Type B pancreatic cell (in vitro differentiated cells): ENCODE data around the gene FAM228A. TPM values are rescaled to one million over a fixed set of nuclear protein-coding genes. Genes with fewer than 3 reads are reported as not detected.

ENCODE experiments used
- DNase-seq: peaks from one replicate; pipeline ENCODE4 v3.0.0; 2021; ENCODE audit warnings: mixed read lengths; ENCODE audit not compliant: unreplicated experiment; ENCODE audit errors: extremely low spot score
- H3K27ac Mint-ChIP-seq: 2 replicates; pipeline ENCODE4 v1.8.0; 2021; ENCODE audit warnings: mild to moderate bottlenecking, mixed read lengths
- H3K27me3 Mint-ChIP-seq: 2 replicates; pipeline ENCODE4 v1.8.0; 2021; ENCODE audit warnings: mixed read lengths
- H3K36me3 Mint-ChIP-seq: 2 replicates; pipeline ENCODE4 v1.8.0; 2021; ENCODE audit warnings: mixed read lengths
- H3K4me1 Mint-ChIP-seq: one replicate; pipeline ENCODE4 v1.8.0; 2021; ENCODE audit warnings: mixed read lengths; ENCODE audit not compliant: unreplicated experiment
- H3K4me3 Mint-ChIP-seq: 2 replicates; pipeline ENCODE4 v1.8.0; 2021; ENCODE audit warnings: mild to moderate bottlenecking, mixed read lengths
- H3K9me3 Mint-ChIP-seq: 2 replicates; pipeline ENCODE4 v1.8.0; 2021; ENCODE audit warnings: mixed read lengths
- total RNA-seq: library from RNA; stranded (reverse); gene quantifications from 2 replicates; pipeline ENCODE4 v1.2.1, GENCODE V29; 2021; ENCODE audit warnings: low replicate concordance
- TF ChIP-seq, protein P1 (sequence below): fragments of 200-600 bp; sonication (generic); conservative IDR thresholded peaks from 2 replicates; pipeline ENCODE4 v1.5.0; 2021; ENCODE audit warnings: antibody characterized with exemption, mild to moderate bottlenecking

FAM228A gene
- total RNA-seq, 1 donor from 2014 or later: not detected

DNA sequence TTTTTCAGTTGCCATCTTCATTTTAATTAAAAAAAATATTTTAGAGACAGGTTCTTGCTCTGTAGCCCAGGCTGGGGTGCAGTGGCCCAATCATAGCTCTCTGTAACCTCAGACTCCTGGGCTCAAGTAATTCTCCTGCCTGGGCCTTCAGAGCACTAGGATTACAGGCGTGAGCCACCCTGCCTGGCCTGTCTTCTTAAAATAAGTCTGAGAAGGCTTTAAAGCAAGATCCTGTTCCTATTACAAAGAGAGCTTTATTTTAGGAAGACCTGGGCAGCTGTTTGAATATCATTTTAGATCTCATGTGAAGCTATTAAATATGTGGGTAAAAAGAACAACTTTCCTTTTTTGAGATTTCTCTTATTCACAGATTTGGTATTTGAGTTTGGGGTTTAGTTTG lies 1.5 kb downstream of the FAM228A start:
- Mint-ChIP-seq H3K4me3 (no peak overlapping the region), H3K27ac (no peak overlapping the region), H3K36me3 (no peaks in the 10 kb centered on the region), H3K4me1 (no peaks in the 10 kb centered on the region), H3K9me3 (peaks cover 9% of the 10 kb centered on the region), H3K27me3 (no peaks in the 10 kb centered on the region)
- TF ChIP-seq, protein P1, sequence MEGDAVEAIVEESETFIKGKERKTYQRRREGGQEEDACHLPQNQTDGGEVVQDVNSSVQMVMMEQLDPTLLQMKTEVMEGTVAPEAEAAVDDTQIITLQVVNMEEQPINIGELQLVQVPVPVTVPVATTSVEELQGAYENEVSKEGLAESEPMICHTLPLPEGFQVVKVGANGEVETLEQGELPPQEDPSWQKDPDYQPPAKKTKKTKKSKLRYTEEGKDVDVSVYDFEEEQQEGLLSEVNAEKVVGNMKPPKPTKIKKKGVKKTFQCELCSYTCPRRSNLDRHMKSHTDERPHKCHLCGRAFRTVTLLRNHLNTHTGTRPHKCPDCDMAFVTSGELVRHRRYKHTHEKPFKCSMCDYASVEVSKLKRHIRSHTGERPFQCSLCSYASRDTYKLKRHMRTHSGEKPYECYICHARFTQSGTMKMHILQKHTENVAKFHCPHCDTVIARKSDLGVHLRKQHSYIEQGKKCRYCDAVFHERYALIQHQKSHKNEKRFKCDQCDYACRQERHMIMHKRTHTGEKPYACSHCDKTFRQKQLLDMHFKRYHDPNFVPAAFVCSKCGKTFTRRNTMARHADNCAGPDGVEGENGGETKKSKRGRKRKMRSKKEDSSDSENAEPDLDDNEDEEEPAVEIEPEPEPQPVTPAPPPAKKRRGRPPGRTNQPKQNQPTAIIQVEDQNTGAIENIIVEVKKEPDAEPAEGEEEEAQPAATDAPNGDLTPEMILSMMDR: no peak
- DNase-seq: no peak

DNA sequence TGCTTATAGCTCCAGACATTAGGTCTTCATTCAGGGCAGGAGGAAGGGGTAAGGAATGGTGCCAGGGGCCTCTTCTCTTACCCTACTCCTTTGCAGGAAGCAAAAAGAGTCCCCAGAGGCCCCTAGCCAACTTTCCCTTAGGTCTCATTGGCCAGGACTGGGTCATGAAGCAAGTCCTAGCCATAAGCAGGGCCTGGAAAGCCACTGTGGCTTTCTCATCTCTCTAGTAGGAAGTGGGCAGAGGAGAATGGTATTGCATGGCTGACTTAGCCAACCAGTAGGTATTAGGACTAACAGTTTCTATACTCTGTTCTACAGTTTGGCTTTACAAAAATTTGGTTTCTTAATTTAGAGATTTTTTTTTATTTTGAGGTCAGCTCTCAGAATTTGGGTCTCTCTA lies 4.8 kb downstream of the FAM228A start:
- Mint-ChIP-seq H3K27ac (no peak overlapping the region), H3K27me3 (no peaks in the 10 kb centered on the region), H3K4me3 (no peak overlapping the region), H3K36me3 (no peaks in the 10 kb centered on the region), H3K4me1 (no peaks in the 10 kb centered on the region), H3K9me3 (no peaks in the 10 kb centered on the region)
- DNase-seq: no peak
- TF ChIP-seq, protein P1: no peak

DNA sequence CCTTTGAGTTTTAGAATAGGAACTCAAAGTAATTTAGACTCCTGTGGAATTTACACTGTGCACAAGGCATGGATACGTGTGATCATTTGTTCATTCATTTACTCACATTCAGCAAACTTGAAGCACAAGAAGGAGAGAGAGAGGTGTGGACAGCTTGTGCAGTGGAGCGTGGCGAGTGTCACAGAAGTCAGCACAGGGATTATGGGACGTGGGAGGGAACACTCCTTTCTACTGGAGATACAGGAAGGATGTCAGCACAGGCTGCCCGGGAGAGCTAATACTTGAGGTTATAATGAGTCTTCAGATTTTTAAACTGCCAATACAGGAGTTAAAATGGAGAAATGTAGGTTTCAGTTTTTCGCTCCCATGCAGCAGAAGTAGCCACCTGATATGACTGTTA lies 7.0 kb downstream of the FAM228A start:
- Mint-ChIP-seq H3K4me1 (no peaks in the 10 kb centered on the region), H3K27ac (no peak overlapping the region), H3K9me3 (peaks cover under 1% of the 10 kb centered on the region), H3K4me3 (no peak overlapping the region), H3K36me3 (no peaks in the 10 kb centered on the region), H3K27me3 (no peaks in the 10 kb centered on the region)
- TF ChIP-seq, protein P1: no peak
- DNase-seq: no peak

DNA sequence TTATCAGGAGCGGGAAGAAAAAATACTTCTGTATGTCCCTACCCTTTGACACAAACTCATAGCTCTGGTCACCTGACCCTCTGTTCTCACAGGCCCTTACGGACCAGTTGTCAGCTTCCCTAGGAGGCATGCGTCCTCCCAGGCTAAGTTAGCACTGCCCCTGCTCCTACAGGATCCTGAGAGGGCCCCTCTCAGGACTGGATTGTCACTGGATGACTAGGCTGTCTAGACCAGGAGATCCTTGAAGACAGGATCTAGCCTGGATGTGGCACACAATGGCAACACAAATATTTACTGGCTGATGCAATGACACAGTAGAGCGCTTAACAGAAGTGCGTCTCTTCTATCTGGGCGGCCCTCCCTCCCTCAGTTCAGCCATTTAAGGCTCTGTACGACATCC lies 7.7 kb downstream of the FAM228A start:
- no peaks in the 10 kb centered on the region for H3K27me3 Mint-ChIP-seq

DNA sequence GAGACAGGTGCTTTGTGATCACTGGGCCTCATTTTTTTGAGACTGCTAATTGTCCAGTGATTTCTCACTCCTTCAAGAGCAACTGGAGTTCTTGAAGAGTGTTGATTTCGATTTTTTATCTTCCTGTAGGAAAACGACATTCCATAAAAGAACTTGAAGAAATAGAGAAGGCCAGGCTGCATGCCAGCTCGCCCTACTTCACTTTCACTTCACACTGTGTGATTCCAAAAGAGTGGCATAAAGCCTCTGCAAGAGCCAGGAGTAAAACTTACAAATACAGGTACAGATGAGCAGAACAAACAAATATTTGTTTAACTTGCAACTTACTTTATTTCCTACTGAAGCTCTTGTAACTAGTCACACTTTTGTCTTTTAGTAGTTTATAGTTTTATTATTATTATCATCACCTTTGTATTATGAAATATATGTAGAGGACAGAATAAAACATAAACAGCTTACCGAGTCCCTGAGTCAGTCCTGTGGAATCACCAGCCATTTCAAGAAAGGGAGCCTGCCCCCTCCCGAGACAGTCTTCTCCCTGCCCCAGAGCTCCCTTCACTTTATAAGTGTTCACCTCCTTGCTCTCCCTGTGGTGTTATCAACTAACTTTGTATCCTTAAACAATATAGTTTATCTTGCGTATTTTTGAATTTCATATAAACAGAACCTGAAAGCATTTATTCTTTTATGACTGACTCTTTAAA lies 8.7 kb downstream of the FAM228A start:
- no peaks in the 10 kb centered on the region for H3K36me3 Mint-ChIP-seq
- no peaks in the 10 kb centered on the region for H3K4me1 Mint-ChIP-seq
- H3K9me3 Mint-ChIP-seq: peaks cover 7% of the 10 kb centered on the region

More for the DNA sequence above, 7.7 kb downstream of the FAM228A start:
- no peak overlapping the region for H3K4me3 Mint-ChIP-seq
- no peak for DNase-seq
- TF ChIP-seq, protein P1: no peak
- no peak overlapping the region for H3K27ac Mint-ChIP-seq
- no peaks in the 10 kb centered on the region for H3K36me3 Mint-ChIP-seq
- H3K9me3 Mint-ChIP-seq: peaks cover 7% of the 10 kb centered on the region
- no peaks in the 10 kb centered on the region for H3K4me1 Mint-ChIP-seq

More for the DNA sequence above, 8.7 kb downstream of the FAM228A start:
- H3K27me3 Mint-ChIP-seq: no peaks in the 10 kb centered on the region
- TF ChIP-seq, protein P1: no peak
- no peak overlapping the region for H3K4me3 Mint-ChIP-seq
- no peak for DNase-seq
- no peak overlapping the region for H3K27ac Mint-ChIP-seq
